ENCODE results near the gene GPANK1.

The GPANK1 gene

GRCh38 chr6:31661262-31662123 is 3.3 kb downstream of the GPANK1 start:
- TF ChIP-seq GATA2 (IDR thresholded peaks at IDR 0.05; ENCODE audit: low read depth, low read length) (no peak), GATA3 (IDR thresholded peaks at IDR 0.05; ENCODE audit: low read depth, low read length) (no peak)

- TF ChIP-seq GATA3 (IDR thresholded peaks at IDR 0.05; ENCODE audit: low read depth, low read length): no peak
- TF ChIP-seq GATA2 (IDR thresholded peaks at IDR 0.05; ENCODE audit: low read depth, low read length): no peak
Observed at GRCh38 chr6:31660381-31661261, 4.2 kb downstream of the GPANK1 start, which contains the start of gene C6orf47. Gene C6orf47 (minus strand): TSS chr6:31660778. CDS start chr6:31659947, 831 bp downstream.

- no peak for TF ChIP-seq GATA3 (IDR thresholded peaks at IDR 0.05; ENCODE audit: low read depth, low read length)
- TF ChIP-seq GATA2 (IDR thresholded peaks at IDR 0.05; ENCODE audit: low read depth, low read length): no peak
Observed at GRCh38 chr6:31659649-31660380, 5.0 kb downstream of the GPANK1 start.

GRCh38 chr6:31658983-31659648 is 5.7 kb downstream of the GPANK1 start:
- no peak for TF ChIP-seq GATA2 (IDR thresholded peaks at IDR 0.05; ENCODE audit: low read depth, low read length)
- TF ChIP-seq GATA3 (IDR thresholded peaks at IDR 0.05; ENCODE audit: low read depth, low read length): no peak

- TF ChIP-seq GATA2 (IDR thresholded peaks at IDR 0.05; ENCODE audit: low read depth, low read length) (no peak), GATA3 (IDR thresholded peaks at IDR 0.05; ENCODE audit: low read depth, low read length) (no peak)
Observed at GRCh38 chr6:31658158-31658688, 6.6 kb downstream of the GPANK1 start.

GRCh38 chr6:31657406-31658157 is 7.2 kb downstream of the GPANK1 start:
- TF ChIP-seq GATA2 (IDR thresholded peaks at IDR 0.05; ENCODE audit: low read depth, low read length) (no peak), GATA3 (IDR thresholded peaks at IDR 0.05; ENCODE audit: low read depth, low read length) (no peak)

- no peak for TF ChIP-seq GATA3 (IDR thresholded peaks at IDR 0.05; ENCODE audit: low read depth, low read length)
- no peak for TF ChIP-seq GATA2 (IDR thresholded peaks at IDR 0.05; ENCODE audit: low read depth, low read length)
Observed at GRCh38 chr6:31655349-31656237, 9.2 kb downstream of the GPANK1 start, which contains the start of gene APOM. Gene APOM (plus strand): TSS chr6:31655894. CDS start chr6:31655967, 73 bp downstream.

GRCh38 chr6:31654574-31655348 is 10.0 kb downstream of the GPANK1 start:
- TF ChIP-seq GATA2 (IDR thresholded peaks at IDR 0.05; ENCODE audit: low read depth, low read length): no peak
- no peak for TF ChIP-seq GATA3 (IDR thresholded peaks at IDR 0.05; ENCODE audit: low read depth, low read length)

- TF ChIP-seq GATA2 (IDR thresholded peaks at IDR 0.05; ENCODE audit: low read depth, low read length): no peak
- TF ChIP-seq GATA3 (IDR thresholded peaks at IDR 0.05; ENCODE audit: low read depth, low read length): no peak
Observed at GRCh38 chr6:31652925-31653724, 11.7 kb downstream of the GPANK1 start.

- no peak for TF ChIP-seq GATA2 (IDR thresholded peaks at IDR 0.05; ENCODE audit: low read depth, low read length)
- no peak for TF ChIP-seq GATA3 (IDR thresholded peaks at IDR 0.05; ENCODE audit: low read depth, low read length)
Observed at GRCh38 chr6:31651602-31652191, 13.1 kb downstream of the GPANK1 start.
